WTC11 (cell line): ENCODE data around the gene FNIP1.

Source experiments
- CTCF ChIP-seq: fragments of 200-600 bp; IDR thresholded peaks from 2 replicates; pipeline ENCODE4 v1.8.0; 2022; ENCODE audit warnings: antibody characterized with exemption
- JUN ChIP-seq: sonication (generic); formaldehyde crosslinking; IDR thresholded peaks from 2 replicates; pipeline ENCODE4 v1.8.0; 2023; ENCODE audit warnings: mild to moderate bottlenecking, missing genetic modification reagents

DNA sequence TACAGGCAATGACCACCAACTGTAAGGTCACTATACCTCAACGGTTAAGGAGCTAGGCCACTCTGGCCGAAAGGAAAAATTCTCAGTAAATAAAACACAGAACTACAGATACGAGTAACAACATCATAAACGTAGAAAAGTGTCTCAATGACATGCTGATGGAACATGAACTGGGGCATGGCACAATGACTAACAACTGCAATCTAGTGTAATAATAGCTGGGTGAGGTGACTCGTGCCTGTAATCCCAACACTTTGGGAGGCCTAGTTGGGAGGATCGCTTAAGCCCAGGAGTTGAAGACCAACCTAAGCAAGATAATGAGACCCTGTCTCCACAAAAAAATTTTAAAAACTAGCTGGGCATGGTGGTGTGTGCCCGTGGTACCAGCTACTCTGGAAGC is 152.0 kb downstream of the FNIP1 start:
- no peak for TF ChIP-seq CTCF
- no peak for TF ChIP-seq JUN (CRISPR knock-in tag)
